Liver (tissue), 9 donors: Measurements from ENCODE around the gene S1PR1. TPM values are rescaled to one million over a fixed set of nuclear protein-coding genes. Genes with fewer than 3 reads are reported as not detected.
"Not testable (repeated sequence)": the region's sequence is repeated elsewhere in the genome, so short reads cannot be mapped to it uniquely, and the experiment has no call there.

Experiments
- DNase-seq: peaks from one replicate; pipeline ENCODE4 v3.0.0-alpha.2; 2017; ENCODE audit warnings: low spot score
- H3K27ac ChIP-seq, 2 donors: one replicate each; pipeline ENCODE4 v1.7.0; 2013; ENCODE audit warnings: inconsistent platforms in 2 of 2, low read length in 2 of 2, control low read depth in 1 of 2, low read depth in 1 of 2, mild to moderate bottlenecking in 1 of 2
- H3K27me3 ChIP-seq, 4 donors: one replicate each; pipeline versions ENCODE4 v1.6.1 to v1.7.0; 2013; ENCODE audit warnings: low read length in 3 of 4, inconsistent platforms in 1 of 4, mild to moderate bottlenecking in 1 of 4, moderate library complexity in 1 of 4; ENCODE audit not compliant: control insufficient read depth in 4 of 4, insufficient read depth in 4 of 4
- H3K36me3 ChIP-seq, 4 donors: one replicate each; pipeline versions ENCODE4 v1.6.1 to v1.7.0; 2013; ENCODE audit warnings: low read length in 3 of 4, mild to moderate bottlenecking in 3 of 4, low read depth in 1 of 4, moderate library complexity in 1 of 4; ENCODE audit not compliant: control insufficient read depth in 4 of 4, insufficient read depth in 3 of 4
- H3K4me1 ChIP-seq, 4 donors: one replicate each; pipeline versions ENCODE4 v1.6.1 to v1.7.0; 2013; ENCODE audit warnings: low read length in 3 of 4, mild to moderate bottlenecking in 3 of 4, moderate library complexity in 1 of 4; ENCODE audit not compliant: control insufficient read depth in 4 of 4, insufficient read depth in 4 of 4
- H3K4me3 ChIP-seq, 3 donors: one replicate each; pipeline versions ENCODE4 v1.6.1 to v1.7.0; 2013; ENCODE audit warnings: low read length in 3 of 3, control low read depth in 1 of 3, low read depth in 1 of 3, mild to moderate bottlenecking in 1 of 3
- H3K9ac ChIP-seq, 2 donors: one replicate each; pipeline ENCODE4 v1.7.0; 2013; ENCODE audit warnings: low read length in 2 of 2, mild to moderate bottlenecking in 2 of 2, moderate library complexity in 2 of 2, control low read depth in 1 of 2, low read depth in 1 of 2
- H3K9me3 ChIP-seq, 4 donors: one replicate each; pipeline versions ENCODE4 v1.6.1 to v1.7.0; 2013; ENCODE audit warnings: low read length in 3 of 4; ENCODE audit not compliant: control insufficient read depth in 4 of 4
- FOXA1 ChIP-seq: IDR thresholded peaks from 2 replicates; pipeline ENCODE4 v1.6.1; 2016; ENCODE audit warnings: antibody characterized with exemption
- FOXA2 ChIP-seq: IDR thresholded peaks from 2 replicates; pipeline ENCODE4 v1.6.1; 2016; ENCODE audit warnings: antibody characterized with exemption
- HNF4G ChIP-seq: IDR thresholded peaks from 2 replicates; pipeline ENCODE4 v1.6.1; 2016; ENCODE audit warnings: antibody characterized with exemption
- JUND ChIP-seq, 2 donors: IDR thresholded peaks; 2 replicates each; pipeline ENCODE4 v1.6.1; 2016; ENCODE audit warnings: antibody characterized with exemption in 2 of 2
- TAF1 ChIP-seq: conservative IDR thresholded peaks from 2 replicates; pipeline ENCODE4 v1.6.1; 2016; ENCODE audit warnings: antibody characterized with exemption, mild to moderate bottlenecking
- YY1 ChIP-seq: IDR thresholded peaks from 2 replicates; pipeline ENCODE4 v1.6.1; 2016; ENCODE audit warnings: antibody characterized with exemption, mild to moderate bottlenecking
- ZBTB33 ChIP-seq: IDR thresholded peaks from 2 replicates; pipeline ENCODE4 v1.6.1; 2016; ENCODE audit warnings: antibody characterized with exemption
- WGBS: extraction: QIAGEN DNeasy Blood & Tissue Kit; methylation state at CpG from one replicate; pipeline ENCODE4 v1.1.7; 2013; 5-methylcytosine and 5-hydroxymethylcytosine counted together
- polyA plus RNA-seq, 2 donors: library from polyadenylated mRNA; stranded (reverse) in 1 of 2; unstranded in 1 of 2; fragments of 200-250 nt in 1 of 2; fragments of >200 nt in 1 of 2; fragmentation: Nextera tagmentation in 1 of 2; extraction: Ambion mirVana in 1 of 2; gene quantifications; one replicate each; pipeline versions ENCODE4 v1.2.1 to v1.2.3, GENCODE V29; 2013 to 2015
- total RNA-seq, 2 donors: library from RNA; depleted of rRNA; stranded (reverse); fragments of >200 nt; gene quantifications; one replicate each; pipeline ENCODE4 v1.2.3, GENCODE V29; 2014
- donor health status: healthy.
- donor health status: healthy.
- donor health status: healthy.
- donor health status: healthy.
- donor health status: healthy.

The S1PR1 gene
- total and polyA plus RNA-seq, 4 donors: 7.8 to 13.9 (median 11.1) TPM

GRCh38 chr1:101187297-101187696 is 49.5 kb upstream of the S1PR1 start:
- TF ChIP-seq ZBTB33: no peak
- Histone ChIP-seq H3K4me3 (no peak overlapping the region), H3K27ac (no peak overlapping the region), H3K9me3 (no peaks in the 10 kb centered on the region), H3K4me1 (peaks cover 0 to 10% (median 4%) of the 10 kb centered on the region in 4 donors), H3K36me3 (no peaks in the 10 kb centered on the region), H3K9ac (no peak overlapping the region), H3K27me3 (no peaks in the 10 kb centered on the region)
- no peak for DNase-seq

- Histone ChIP-seq H3K4me1 (peaks cover 0 to 13% (median 7%) of the 10 kb centered on the region in 4 donors), H3K27ac (no peak overlapping the region), H3K4me3 (no peak overlapping the region), H3K36me3 (no peaks in the 10 kb centered on the region), H3K9me3 (no peaks in the 10 kb centered on the region), H3K27me3 (no peaks in the 10 kb centered on the region), H3K9ac (no peak overlapping the region)
- DNase-seq: no peak
- TF ChIP-seq FOXA2: no peak
- TF ChIP-seq FOXA1: no peak
- 88% methylated on average over 1 of the region's 1 CpG for WGBS
Measured at GRCh38 chr1:101188331-101188730, 48.5 kb upstream of the S1PR1 start.

- not testable (repeated sequence) for H3K9me3 ChIP-seq, H3K27me3 ChIP-seq, H3K27ac ChIP-seq, DNase-seq, H3K4me3 ChIP-seq, H3K36me3 ChIP-seq, H3K9ac ChIP-seq
- H3K4me1 ChIP-seq: peaks cover 0 to 12% (median 8%) of the 10 kb centered on the region in 4 donors
Measured at GRCh38 chr1:101188968-101189367, 47.9 kb upstream of the S1PR1 start.

GRCh38 chr1:101190441-101190840 is 46.4 kb upstream of the S1PR1 start:
- H3K36me3 ChIP-seq: no peaks in the 10 kb centered on the region
- H3K9ac ChIP-seq: no peak overlapping the region
- no peak for DNase-seq
- no peak overlapping the region for H3K4me3 ChIP-seq
- no peak overlapping the region for H3K27ac ChIP-seq
- no peaks in the 10 kb centered on the region for H3K9me3 ChIP-seq
- WGBS: 75% methylated on average over 4 of the region's 4 CpGs
- no peaks in the 10 kb centered on the region for H3K27me3 ChIP-seq
- TF ChIP-seq YY1 (no peak), TAF1 (no peak), HNF4G (no peak)
- H3K4me1 ChIP-seq: peaks cover 0 to 23% (median 13%) of the 10 kb centered on the region in 4 donors

- Histone ChIP-seq H3K9ac (no peak overlapping the region), H3K27ac (no peak overlapping the region), H3K27me3 (no peaks in the 10 kb centered on the region), H3K9me3 (no peaks in the 10 kb centered on the region), H3K36me3 (no peaks in the 10 kb centered on the region), H3K4me1 (peaks cover 0 to 23% (median 13%) of the 10 kb centered on the region in 4 donors), H3K4me3 (no peak overlapping the region)
- TF ChIP-seq JUND (IDR thresholded peaks at IDR 0.05): no peak
- no peak for DNase-seq
Measured at GRCh38 chr1:101191049-101191448, 45.8 kb upstream of the S1PR1 start.
